GM03348 (cell line): ENCODE measurements around the gene PLEKHG4B.
"Not testable (repeated sequence)": the region's sequence is repeated elsewhere in the genome, so short reads cannot be mapped to it uniquely, and the experiment has no call there.

Source experiments
- DNase-seq: peaks from one replicate; pipeline ENCODE4 v3.0.0; 2012; ENCODE audit warnings: low spot score

Gene PLEKHG4B

DNA sequence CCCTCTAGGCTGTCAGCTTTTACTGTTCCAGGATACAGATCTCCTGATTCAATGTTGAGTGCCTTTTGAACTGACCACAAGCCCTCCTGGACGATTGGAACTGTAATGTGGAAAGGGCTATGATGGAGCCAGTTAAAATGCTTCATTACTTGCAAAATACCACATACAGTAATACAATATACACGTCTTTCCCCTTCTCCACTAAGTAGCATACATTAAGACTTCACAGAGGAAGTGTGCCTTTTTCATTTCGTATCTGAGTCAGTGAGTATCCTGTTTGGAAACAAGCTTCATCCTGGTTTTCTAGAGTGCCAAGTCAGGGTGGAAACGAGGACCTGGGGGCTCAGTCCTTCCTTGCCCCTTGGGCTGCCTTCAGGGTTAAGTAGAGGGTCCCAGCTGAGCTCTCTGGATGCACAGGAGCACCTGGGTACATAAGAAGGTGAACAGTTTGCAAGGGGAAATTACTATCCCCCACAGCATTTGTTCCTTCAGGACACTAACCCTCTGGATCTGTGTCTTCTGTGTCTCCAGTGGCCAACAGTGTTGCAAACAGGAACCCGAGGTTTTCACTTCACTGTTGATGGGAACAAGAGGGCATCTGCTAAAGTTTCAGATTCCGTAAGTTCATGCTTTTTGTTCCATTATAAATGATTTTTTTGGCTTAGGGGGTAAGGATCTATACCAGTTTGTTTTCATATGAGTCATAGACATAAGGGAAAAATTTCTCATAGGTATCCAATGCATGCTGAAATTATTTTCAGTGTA lies 131.2 kb downstream of the PLEKHG4B start:
- not testable (repeated sequence) for DNase-seq

DNA sequence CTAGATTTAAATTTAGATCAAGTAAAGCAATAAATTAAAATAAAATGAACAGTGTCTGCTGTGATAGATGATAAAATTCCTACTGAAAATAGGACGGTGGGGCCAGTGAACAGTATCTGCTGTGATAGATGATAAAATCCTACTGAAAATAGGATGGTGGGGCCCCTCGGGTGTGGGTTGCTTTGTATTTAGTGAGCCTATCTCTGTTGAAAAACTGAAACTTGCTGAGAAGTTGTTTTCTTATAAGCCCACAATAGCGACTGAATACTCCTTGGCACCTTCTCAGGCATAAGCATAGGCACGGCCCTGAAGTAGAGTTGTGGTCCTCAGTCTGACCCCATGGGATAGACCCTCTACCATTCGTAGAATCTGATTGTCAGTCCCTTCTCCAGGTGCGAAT lies 131.8 kb downstream of the PLEKHG4B start:
- DNase-seq, result no peak

DNA sequence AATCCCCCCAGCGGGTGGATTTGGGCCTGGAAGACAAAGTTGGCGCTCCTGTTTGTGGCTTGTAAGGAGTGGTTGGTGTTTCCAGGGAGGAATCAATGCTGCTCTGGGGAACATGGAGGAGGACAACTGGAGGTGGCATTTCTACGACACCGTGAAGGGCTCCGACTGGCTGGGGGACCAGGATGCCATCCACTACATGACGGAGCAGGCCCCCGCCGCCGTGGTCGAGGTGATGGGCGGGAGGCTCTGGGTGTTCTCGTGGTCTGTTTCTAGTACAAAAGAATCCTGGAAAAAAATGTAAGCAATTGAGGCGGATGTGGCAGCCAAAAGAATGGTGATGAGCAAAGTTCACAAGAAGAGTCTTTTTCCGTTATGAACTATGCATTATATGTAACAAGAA lies 133.4 kb downstream of the PLEKHG4B start:
- no peak for DNase-seq

DNA sequence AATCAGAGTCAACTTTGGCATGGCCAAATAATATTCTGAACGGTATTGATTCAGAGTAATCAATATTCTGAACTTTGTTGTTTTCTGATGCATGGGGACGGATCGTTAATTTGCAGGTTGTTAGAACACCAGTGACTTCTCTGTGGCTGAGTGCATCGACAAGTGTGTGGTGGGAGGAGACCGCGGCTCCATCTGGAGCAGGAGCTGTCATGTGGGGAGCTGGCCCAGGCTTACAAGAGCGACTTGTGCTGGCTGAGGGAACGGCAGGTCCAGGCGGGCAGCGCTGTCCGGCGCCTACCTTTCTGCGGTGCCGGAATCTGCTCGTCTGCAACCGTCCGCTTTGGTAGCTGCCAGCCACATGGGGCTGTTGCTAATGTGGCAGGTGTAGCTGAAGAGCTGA lies 135.4 kb downstream of the PLEKHG4B start:
- not testable (repeated sequence) for DNase-seq

DNA sequence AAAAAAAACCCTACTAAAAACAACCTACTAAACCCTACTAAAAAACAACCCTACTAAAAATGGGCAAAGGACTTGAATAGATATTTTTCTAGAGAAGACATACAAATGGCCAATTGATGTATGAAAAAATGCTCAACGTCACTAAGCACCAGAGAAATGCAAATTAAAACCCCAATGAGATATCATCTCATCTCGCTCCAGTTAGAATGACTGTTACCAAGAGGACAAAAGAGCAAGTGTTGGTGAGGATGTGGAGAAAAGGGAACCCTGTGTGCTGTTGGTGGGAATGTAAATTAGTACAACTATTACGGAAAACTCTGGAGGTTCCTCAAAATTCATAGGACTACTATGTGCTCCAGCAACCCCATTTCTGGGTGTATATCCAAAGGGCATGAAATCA lies 136.9 kb downstream of the PLEKHG4B start:
- no peak for DNase-seq

DNA sequence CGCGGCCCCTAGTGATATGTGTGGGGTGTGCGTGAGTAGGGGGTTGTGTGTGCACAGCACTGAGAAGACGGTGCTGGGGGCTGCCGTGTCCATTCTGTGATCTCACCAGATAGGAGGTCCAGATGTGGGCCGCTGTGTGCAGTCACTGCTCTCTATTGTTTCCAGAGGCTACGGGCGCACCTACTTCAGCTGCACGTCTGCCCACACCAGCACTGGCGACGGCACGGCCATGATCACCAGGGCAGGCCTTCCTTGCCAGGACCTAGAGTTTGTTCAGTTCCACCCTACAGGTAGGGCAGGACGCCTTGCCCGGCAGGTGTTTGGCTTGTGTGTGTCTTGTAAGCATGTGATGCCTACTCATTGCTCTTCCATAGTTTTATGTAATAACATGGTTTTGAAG lies 138.7 kb downstream of the PLEKHG4B start:
- DNase-seq, result no peak

DNA sequence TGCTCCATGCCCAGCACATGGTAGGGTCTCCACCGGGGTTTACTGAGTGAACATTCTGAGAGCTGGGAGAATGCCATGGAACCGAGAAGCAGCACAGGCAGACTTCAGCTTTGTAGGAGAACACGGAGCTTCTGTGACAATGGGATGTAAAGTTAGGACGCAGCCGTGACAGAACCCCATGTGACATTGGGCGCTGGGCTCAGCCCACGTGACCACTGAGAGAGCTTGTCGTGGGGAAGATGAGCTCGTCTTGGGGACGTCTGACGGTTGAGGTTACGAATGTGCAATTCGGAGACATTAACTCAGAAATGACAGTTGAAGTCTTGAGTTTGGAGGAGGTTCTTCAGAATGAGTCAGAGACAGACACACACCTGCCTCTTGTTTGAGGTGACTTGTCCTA lies 139.7 kb downstream of the PLEKHG4B start:
- DNase-seq, result no peak

DNA sequence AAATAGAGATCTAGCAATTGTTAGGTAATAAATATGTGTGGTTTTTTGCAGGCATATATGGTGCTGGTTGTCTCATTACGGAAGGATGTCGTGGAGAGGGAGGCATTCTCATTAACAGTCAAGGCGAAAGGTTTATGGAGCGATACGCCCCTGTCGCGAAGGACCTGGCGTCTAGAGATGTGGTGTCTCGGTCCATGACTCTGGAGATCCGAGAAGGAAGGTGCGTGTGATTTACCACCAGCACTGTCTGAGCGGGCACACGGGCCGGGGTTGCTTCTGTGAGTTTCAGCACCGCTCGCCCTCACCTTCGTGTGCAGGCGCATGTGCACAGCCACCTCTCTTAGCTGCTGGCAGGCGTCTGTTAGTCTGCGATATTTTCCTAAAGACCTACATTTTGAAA lies 141.5 kb downstream of the PLEKHG4B start:
- DNase-seq, result not testable (repeated sequence)

DNA sequence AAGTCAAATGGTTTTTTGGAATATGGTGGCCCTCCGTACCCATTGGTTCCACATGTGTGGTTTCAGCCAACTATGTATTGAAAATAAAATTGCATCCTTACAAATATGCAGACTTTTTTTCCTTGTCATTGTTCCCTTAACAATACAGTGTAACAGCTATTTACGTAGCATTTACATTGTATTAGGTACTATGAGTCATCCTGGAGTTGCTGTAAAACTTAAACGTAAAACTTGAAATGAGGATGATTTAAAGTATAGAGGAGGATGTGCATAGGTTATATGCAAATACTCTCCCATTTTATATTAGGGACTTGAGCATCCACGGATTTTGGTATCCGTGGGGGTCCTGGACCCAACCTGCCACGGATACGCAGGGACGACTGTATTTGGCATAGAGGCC lies 142.5 kb downstream of the PLEKHG4B start:
- no peak for DNase-seq

DNA sequence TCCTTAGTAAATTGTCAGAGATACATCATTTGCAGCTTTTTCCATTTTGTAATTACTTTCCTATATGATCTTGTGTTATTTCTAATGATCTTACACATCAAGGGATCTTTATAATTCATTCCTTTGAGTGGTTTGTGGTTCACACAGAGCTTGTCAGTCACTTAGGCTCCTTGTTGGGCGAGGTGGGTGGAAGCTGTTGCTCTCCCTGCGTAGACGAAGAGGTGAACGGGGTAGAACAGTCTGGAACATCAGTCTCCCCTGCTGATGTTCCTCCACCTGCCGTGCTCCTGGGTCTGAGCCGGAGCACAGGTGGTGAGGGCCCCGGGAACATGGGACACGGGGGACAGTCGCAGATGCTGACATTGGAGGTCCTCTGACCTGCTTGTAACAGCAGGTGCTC lies 143.6 kb downstream of the PLEKHG4B start:
- DNase-seq, result not testable (repeated sequence)

DNA sequence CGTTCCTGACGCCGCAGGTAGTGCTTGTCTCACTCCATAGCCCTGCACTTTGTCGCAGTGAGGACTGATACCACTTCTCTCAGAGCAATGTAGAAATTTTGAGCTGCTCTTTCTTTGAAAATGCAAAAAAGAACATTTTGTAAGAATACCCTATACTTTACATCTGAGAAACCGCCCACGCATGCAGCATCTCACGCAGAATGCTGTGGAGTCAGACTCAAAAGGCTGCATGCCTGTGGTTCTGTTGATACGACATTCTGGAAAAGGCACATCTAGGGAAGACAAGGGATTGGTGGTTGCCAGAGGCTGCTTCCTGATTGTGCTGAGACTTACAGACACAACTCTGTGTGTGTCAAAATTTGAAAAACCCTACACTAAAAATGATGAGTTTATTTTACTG lies 146.0 kb downstream of the PLEKHG4B start:
- not testable (repeated sequence) for DNase-seq
